ENCODE data around the gene WDR36.

The WDR36 gene

GRCh38 chr5:111106320-111106948, 14.3 kb downstream of the WDR36 start:
- no peak for DNase-seq

DNA sequence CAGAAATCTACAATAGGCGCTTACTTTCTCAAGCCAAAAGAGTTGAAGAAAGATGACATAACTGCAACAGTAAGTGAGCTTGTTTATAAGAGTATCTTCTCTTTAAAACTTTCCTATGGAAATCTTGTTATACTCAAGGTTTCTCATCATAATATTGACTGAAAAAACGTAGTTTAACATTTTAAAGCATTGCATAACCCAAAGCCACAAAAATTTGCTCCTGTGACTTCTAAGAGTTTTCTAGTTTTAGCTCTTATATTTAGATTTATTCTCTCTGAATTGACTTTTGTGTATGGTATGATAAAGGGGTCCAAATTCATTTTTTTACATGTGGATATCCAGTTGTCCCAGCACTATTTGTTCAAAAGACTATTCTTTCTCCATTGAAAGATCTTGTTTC, 15.2 kb downstream of the WDR36 start:
- DNase-seq: no peak

- no peak for DNase-seq
Measured at GRCh38 chr5:111111956-111112355, 19.8 kb downstream of the WDR36 start.

- DNase-seq: no peak
Measured at GRCh38 chr5:111113678-111114077, 21.5 kb downstream of the WDR36 start.

- DNase-seq: no peak
Measured at GRCh38 chr5:111115229-111115628, 23.1 kb downstream of the WDR36 start.

DNA sequence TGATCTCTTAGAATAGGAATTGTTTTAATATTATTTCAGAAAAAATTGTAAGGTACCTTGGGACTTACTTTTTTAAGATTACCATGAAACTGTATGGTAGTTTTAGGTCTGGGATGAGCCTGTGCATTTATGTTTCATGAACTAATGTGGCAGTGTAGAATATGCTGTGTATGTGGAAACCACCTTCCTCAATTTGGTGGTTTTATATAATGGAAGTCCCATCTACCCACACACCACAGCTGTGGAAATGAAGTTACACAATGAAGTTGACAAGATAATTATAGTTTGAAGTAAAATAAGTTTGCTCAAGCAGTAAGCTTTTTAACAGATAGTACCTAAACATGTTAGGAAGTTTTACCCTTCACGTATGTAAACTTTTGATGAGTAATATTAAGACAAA, 24.4 kb downstream of the WDR36 start:
- no peak for DNase-seq

GRCh38 chr5:111117136-111117535, 25.0 kb downstream of the WDR36 start:
- no peak for DNase-seq

GRCh38 chr5:111119221-111119620, 27.1 kb downstream of the WDR36 start:
- no peak for DNase-seq

GRCh38 chr5:111119856-111120255, 27.7 kb downstream of the WDR36 start:
- DNase-seq: no peak

DNA sequence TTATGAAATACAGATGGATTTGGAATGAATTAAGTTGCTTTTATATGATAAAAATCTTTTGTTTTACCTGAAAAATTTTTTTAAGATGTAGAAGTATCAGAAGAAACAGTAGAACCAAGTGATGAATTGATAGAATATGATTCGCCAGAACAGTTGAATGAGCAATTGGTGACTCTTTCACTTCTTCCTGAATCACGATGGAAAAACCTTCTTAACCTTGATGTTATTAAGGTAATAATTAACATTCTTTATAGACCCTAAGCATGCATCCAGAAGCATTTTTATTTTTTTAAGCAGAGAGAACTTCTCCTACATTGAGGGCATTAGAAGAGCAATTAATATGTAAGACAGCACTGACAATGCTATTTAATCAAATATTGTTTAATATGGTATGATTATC, 28.8 kb downstream of the WDR36 start:
- DNase-seq: no peak

DNA sequence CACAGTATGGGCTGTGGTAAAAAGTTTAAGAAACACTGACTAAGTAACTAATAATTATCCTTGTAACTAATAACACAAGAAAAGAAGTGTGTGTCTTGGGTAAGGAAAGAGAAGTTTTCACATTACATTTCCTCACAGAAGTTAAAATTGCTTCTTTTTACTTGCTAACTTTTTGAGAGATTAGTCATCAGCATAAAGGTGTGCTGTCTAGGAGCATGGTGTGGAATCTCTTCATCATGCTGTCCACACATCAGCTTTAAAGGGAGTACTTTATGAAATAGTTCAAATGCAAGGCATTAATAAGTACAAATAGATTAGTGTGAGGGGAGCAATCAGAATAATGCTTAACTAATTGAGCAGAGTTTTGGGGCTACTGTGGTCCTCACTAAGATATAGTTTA, 29.8 kb downstream of the WDR36 start:
- DNase-seq: no peak

GRCh38 chr5:111122398-111122797, 30.2 kb downstream of the WDR36 start:
- DNase-seq: no peak

DNA sequence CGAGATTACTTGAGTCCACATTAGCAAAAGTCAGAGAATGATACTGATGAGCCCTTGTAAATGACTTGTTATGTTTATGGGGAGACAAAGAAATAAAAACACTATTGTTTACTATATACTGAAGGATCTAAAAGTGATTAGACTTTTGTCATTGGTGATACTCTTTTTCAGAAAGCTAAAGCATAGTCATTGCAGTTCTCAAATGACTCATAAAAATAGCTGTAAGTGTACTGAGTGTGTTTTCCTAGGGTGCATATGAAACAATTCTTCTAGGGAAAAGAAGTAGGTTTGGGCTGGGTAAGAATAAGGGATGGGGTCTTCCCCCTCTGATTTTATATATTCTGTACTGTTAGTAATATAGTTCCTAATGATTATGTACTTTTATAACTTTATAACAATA, 32.6 kb downstream of the WDR36 start:
- no peak for DNase-seq

- DNase-seq: no peak
Measured at GRCh38 chr5:111126896-111127295, 34.7 kb downstream of the WDR36 start.

DNA sequence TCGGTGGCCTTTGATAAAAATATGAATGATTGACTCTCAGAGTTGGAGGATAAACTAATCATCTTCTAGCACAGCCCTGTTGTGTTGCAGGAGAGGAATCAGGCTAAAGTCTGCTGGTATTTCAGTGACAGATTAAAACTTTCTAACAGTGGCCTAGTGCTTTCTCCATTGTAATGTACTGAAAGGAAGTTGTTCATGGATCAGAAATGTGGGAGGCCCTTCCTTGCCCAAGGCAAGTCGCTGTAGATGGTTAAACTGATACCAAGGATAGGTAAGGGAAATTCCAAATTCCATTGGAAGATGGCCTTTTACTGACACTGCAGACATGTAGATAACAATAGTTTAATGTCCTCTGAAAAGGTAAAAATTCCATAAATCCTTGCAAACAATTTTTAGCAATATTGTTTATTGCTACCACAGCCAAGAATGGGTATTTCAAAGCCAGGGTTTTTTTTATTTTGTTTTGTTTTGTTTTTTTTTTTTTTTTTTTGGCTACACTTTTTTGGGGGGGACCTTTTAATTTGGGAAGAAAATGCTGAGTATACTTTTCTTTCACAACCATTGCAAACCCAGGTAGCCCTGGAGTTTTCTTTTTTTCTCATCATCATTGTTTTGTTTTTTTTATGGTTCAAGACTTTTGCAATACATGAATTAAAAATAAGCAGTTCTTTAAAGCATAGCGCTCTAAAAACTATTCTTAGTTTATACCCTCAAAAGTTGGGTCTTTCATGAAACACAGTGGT, 35.5 kb downstream of the WDR36 start:
- DNase-seq: no peak

- DNase-seq: no peak
Measured at GRCh38 chr5:111129938-111130337, 37.8 kb downstream of the WDR36 start.

- no peak for DNase-seq
Measured at GRCh38 chr5:111131356-111131755, 39.2 kb downstream of the WDR36 start.

GRCh38 chr5:111132076-111132475, 39.9 kb downstream of the WDR36 start:
- no peak for DNase-seq

DNA sequence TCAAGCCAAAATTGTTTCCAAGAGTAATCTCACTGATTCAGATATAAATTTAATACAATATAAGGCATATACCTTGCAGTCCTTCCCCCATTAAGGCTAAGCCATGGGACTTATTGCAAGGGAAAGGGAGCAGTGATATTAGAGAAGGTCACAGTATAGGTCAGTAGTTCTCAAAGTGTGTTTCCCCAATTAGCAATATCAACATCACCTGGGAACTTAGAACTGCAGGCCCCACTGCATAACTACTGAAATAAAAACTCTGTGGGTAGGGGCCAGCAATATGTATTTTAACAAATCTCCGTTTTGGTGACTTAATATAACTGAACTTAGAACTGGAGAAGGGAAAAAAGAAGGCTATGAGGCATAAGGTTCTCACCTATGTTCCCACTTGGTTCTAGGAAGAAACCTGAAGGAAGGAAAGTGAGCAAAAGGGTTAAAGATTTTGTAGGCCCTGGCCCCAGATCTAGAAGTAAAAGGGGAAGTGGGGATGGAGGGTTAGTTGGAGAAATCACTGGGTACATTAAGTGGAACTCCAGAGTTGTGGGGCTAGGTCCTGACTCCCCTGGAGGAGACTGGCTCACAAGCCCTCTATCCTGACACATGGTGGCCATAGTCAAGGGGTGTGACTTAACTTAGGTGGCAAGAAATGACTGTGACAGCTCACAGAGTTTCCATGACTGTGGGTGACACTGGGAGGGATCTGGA, 40.7 kb downstream of the WDR36 start:
- DNase-seq: no peak

- DNase-seq: no peak
Measured at GRCh38 chr5:111133436-111133751, 41.2 kb downstream of the WDR36 start.

- DNase-seq: no peak
Measured at GRCh38 chr5:111134087-111134486, 41.9 kb downstream of the WDR36 start.

GRCh38 chr5:111134864-111135263, 42.7 kb downstream of the WDR36 start:
- no peak for DNase-seq

DNA sequence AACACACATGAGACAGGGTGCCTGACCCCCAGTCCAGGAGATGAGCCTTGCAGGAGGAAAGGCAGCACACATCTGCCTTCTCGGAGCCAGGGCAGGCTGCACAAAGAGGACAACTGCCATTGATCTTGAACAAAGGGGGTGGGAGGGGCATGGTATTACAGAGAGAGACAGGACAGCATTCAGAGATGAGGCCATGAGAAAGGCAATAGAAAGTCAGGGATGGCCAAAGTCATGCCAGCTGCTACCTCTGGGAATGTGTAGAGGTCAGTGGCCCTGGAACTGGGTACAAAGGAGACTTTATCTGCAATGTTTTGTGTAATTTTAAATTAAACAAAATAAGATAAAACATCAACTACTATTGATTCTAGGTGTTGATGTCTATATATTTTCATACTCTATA, 43.2 kb downstream of the WDR36 start:
- DNase-seq: no peak

DNA sequence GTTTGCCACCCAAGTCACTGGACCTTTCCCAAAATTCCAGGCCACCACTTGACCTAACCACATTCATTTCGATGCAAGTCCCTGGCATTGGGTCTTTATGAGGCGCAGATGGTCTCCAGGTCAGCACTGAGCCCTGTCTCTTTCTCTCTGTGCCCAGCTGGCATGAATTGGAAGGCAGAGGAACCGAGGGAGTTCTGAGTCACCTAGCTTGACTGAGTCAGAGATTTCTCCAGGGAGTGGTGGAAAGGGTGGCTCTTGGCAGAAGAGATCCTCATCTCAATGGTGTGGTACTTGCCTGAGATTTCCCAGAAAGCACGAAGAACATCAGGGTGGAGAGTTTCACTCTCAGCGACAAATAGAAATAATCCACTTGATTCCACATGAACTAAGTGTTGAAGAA, 43.8 kb downstream of the WDR36 start:
- DNase-seq: no peak

- DNase-seq: no peak
Measured at GRCh38 chr5:111138096-111138495, 45.9 kb downstream of the WDR36 start.
